Effector memory CD8-positive, alpha-beta T cell (primary cell): ENCODE measurements around the gene ANXA1.

ENCODE experiments used
- ATAC-seq: fragments of 150-1000 bp; cut with Tn5 transposase; replicated peaks from 2 replicates; pipeline ENCODE4 v1.10.0; 2021; ENCODE audit warnings: mild to moderate bottlenecking, moderate library complexity
- DNase-seq, 3 experiments: peaks; one replicate each; pipeline ENCODE4 v3.0.0; 2021
- H3K27ac Mint-ChIP-seq, 2 donors: one replicate each; pipeline ENCODE4 v1.8.0; 2022; ENCODE audit warnings: mild to moderate bottlenecking in 2 of 2, mixed read lengths in 2 of 2, moderate library complexity in 2 of 2
- H3K27me3 Mint-ChIP-seq, 2 donors: one replicate each; pipeline ENCODE4 v1.8.0; 2022; ENCODE audit warnings: mixed read lengths in 2 of 2
- H3K36me3 Mint-ChIP-seq: one replicate; pipeline ENCODE4 v1.8.0; 2022; ENCODE audit warnings: mild to moderate bottlenecking, moderate library complexity, mixed read lengths; ENCODE audit not compliant: insufficient read depth
- H3K4me1 Mint-ChIP-seq, 2 donors: one replicate each; pipeline ENCODE4 v1.8.0; 2022; ENCODE audit warnings: low read depth in 2 of 2, mixed read lengths in 2 of 2
- H3K4me3 Mint-ChIP-seq, 2 donors: one replicate each; pipeline ENCODE4 v1.8.0; 2022; ENCODE audit warnings: mild to moderate bottlenecking in 2 of 2, mixed read lengths in 2 of 2, moderate library complexity in 2 of 2
- H3K9me3 Mint-ChIP-seq, 2 donors: one replicate each; pipeline ENCODE4 v1.8.0; 2022; ENCODE audit warnings: mixed read lengths in 2 of 2

ANXA1 gene

GRCh38 chr9:73215249-73215648, 63.6 kb downstream of the ANXA1 start:
- H3K27ac Mint-ChIP-seq = no peak overlapping the region
- ATAC-seq = no peak
- no peak for DNase-seq

GRCh38 chr9:73216100-73216499, 64.4 kb downstream of the ANXA1 start:
- DNase-seq (no peak), ATAC-seq (no peak)
- Mint-ChIP-seq H3K27me3 (peaks cover 14 to 41% of the 10 kb centered on the region in 2 donors), H3K4me1 (no peaks in the 10 kb centered on the region), H3K4me3 (no peak overlapping the region), H3K9me3 (no peaks in the 10 kb centered on the region), H3K27ac (no peak overlapping the region), H3K36me3 (no peaks in the 10 kb centered on the region)

More at GRCh38 chr9:73215249-73215648, 63.6 kb downstream of the ANXA1 start:
- H3K36me3 Mint-ChIP-seq = no peaks in the 10 kb centered on the region
- H3K9me3 Mint-ChIP-seq = no peaks in the 10 kb centered on the region
- peaks cover 14 to 33% of the 10 kb centered on the region in 2 donors for H3K27me3 Mint-ChIP-seq
- no peaks in the 10 kb centered on the region for H3K4me1 Mint-ChIP-seq
- H3K4me3 Mint-ChIP-seq = no peak overlapping the region
